KOPT-K1 (cell line): ENCODE results near the gene PSTPIP2.
"Not testable (repeated sequence)": the region's sequence is repeated elsewhere in the genome, so short reads cannot be mapped to it uniquely, and the experiment has no call there.

Source experiments
- H3K27ac ChIP-seq: fragments of 200-600 bp; sonication (generic); 2 replicates; pipeline ENCODE4 v1.5.1; 2016; ENCODE audit warnings: antibody characterized with exemption, mild to moderate bottlenecking, low read depth, low read length; ENCODE audit not compliant: poor library complexity, severe bottlenecking
- H3K36me3 ChIP-seq: fragments of 200-600 bp; sonication (generic); 2 replicates; pipeline ENCODE4 v1.5.1; 2017; ENCODE audit warnings: antibody characterized with exemption, mild to moderate bottlenecking, low read length, moderate library complexity; ENCODE audit not compliant: insufficient read depth
- H3K9me3 ChIP-seq: fragments of 200-600 bp; sonication (generic); 2 replicates; pipeline ENCODE4 v1.5.1; 2017; ENCODE audit warnings: antibody characterized with exemption, low read length, mild to moderate bottlenecking; ENCODE audit not compliant: insufficient read depth, poor library complexity, severe bottlenecking

Gene PSTPIP2

GRCh38 chr18:46054956-46055837 lies 16.9 kb downstream of the PSTPIP2 start:
- Histone ChIP-seq H3K9me3 (no peaks in the 10 kb centered on the region), H3K27ac (peak overlapping the region; percentile 70), H3K36me3 (no peaks in the 10 kb centered on the region)

- no peak overlapping the region for H3K27ac ChIP-seq
- no peaks in the 10 kb centered on the region for H3K36me3 ChIP-seq
- no peaks in the 10 kb centered on the region for H3K9me3 ChIP-seq
Observed at GRCh38 chr18:46053368-46054095, 18.5 kb downstream of the PSTPIP2 start.

GRCh38 chr18:46051731-46052461 lies 20.2 kb downstream of the PSTPIP2 start:
- no peaks in the 10 kb centered on the region for H3K9me3 ChIP-seq
- H3K36me3 ChIP-seq = no peaks in the 10 kb centered on the region
- H3K27ac ChIP-seq = no peak overlapping the region

- Histone ChIP-seq H3K36me3 (no peaks in the 10 kb centered on the region), H3K27ac (no peak overlapping the region)
Observed at GRCh38 chr18:46050268-46050667, 21.8 kb downstream of the PSTPIP2 start.

GRCh38 chr18:46048641-46049040 lies 23.4 kb downstream of the PSTPIP2 start:
- no peaks in the 10 kb centered on the region for H3K9me3 ChIP-seq
- no peaks in the 10 kb centered on the region for H3K36me3 ChIP-seq
- H3K27ac ChIP-seq = no peak overlapping the region

More at GRCh38 chr18:46050268-46050667, 21.8 kb downstream of the PSTPIP2 start:
- no peaks in the 10 kb centered on the region for H3K9me3 ChIP-seq

- not testable (repeated sequence) for H3K9me3 ChIP-seq, H3K36me3 ChIP-seq, H3K27ac ChIP-seq
Observed at GRCh38 chr18:46047369-46047768, 24.7 kb downstream of the PSTPIP2 start.

- Histone ChIP-seq H3K27ac (no peak overlapping the region), H3K9me3 (no peaks in the 10 kb centered on the region), H3K36me3 (no peaks in the 10 kb centered on the region)
Observed at GRCh38 chr18:46046688-46047087, 25.4 kb downstream of the PSTPIP2 start.

GRCh38 chr18:46046126-46046525 lies 25.9 kb downstream of the PSTPIP2 start:
- Histone ChIP-seq H3K27ac (no peak overlapping the region), H3K36me3 (no peaks in the 10 kb centered on the region), H3K9me3 (no peaks in the 10 kb centered on the region)

- Histone ChIP-seq H3K36me3 (no peaks in the 10 kb centered on the region), H3K27ac (peak overlapping the region; percentile 8), H3K9me3 (no peaks in the 10 kb centered on the region)
Observed at GRCh38 chr18:46042571-46043123, 29.4 kb downstream of the PSTPIP2 start.

- Histone ChIP-seq H3K36me3 (no peaks in the 10 kb centered on the region), H3K27ac (no peak overlapping the region)
Observed at GRCh38 chr18:46040747-46041104, 31.3 kb downstream of the PSTPIP2 start.

GRCh38 chr18:46040033-46040746 lies 31.9 kb downstream of the PSTPIP2 start:
- no peaks in the 10 kb centered on the region for H3K36me3 ChIP-seq
- H3K27ac ChIP-seq = no peak overlapping the region
- no peaks in the 10 kb centered on the region for H3K9me3 ChIP-seq

More at GRCh38 chr18:46040747-46041104, 31.3 kb downstream of the PSTPIP2 start:
- H3K9me3 ChIP-seq = no peaks in the 10 kb centered on the region

- Histone ChIP-seq H3K9me3 (no peaks in the 10 kb centered on the region), H3K36me3 (no peaks in the 10 kb centered on the region), H3K27ac (no peak overlapping the region)
Observed at GRCh38 chr18:46037512-46038305, 34.4 kb downstream of the PSTPIP2 start.

GRCh38 chr18:46035696-46036680 lies 36.1 kb downstream of the PSTPIP2 start:
- Histone ChIP-seq H3K27ac (no peak overlapping the region), H3K36me3 (no peaks in the 10 kb centered on the region), H3K9me3 (no peaks in the 10 kb centered on the region)
